GM18505 (cell line): ENCODE results near the gene KLRC3.
"Not testable (repeated sequence)": the region's sequence is repeated elsewhere in the genome, so short reads cannot be mapped to it uniquely, and the experiment has no call there.

ENCODE experiments used
- ATAC-seq: cut with Tn5 transposase; IDR thresholded peaks from one replicate; pipeline ENCODE4 v1.9.1; 2021; ENCODE audit not compliant: unreplicated experiment
- POLR2A ChIP-seq: IDR thresholded peaks from 4 replicates; pipeline ENCODE4 v1.6.1; 2011; ENCODE audit warnings: borderline replicate concordance; ENCODE audit not compliant: insufficient read depth, insufficient read length; ENCODE audit errors: extremely low read depth

KLRC3 gene

GRCh38 chr12:10420334-10420733 lies at the start of gene KLRC3:
Gene KLRC3, minus strand, starts transcription at chr12:10420595. Its CDS starts 45 bp downstream, at chr12:10420550.
- ATAC-seq, result not testable (repeated sequence)

GRCh38 chr12:10469701-10470100 lies 49.3 kb upstream of the KLRC3 start:
- TF ChIP-seq POLR2A, result no peak
- ATAC-seq, result no peak

- no peak for ATAC-seq
- TF ChIP-seq POLR2A, result no peak
Observed at GRCh38 chr12:10466311-10466710, 45.9 kb upstream of the KLRC3 start.

- no peak for ATAC-seq
Observed at GRCh38 chr12:10457760-10458159, 37.4 kb upstream of the KLRC3 start.

GRCh38 chr12:10456856-10457255 lies 36.5 kb upstream of the KLRC3 start:
- TF ChIP-seq POLR2A, result no peak

More at GRCh38 chr12:10457760-10458159, 37.4 kb upstream of the KLRC3 start:
- TF ChIP-seq POLR2A, result no peak

GRCh38 chr12:10455766-10456165 lies 35.4 kb upstream of the KLRC3 start:
- no peak for ATAC-seq
- TF ChIP-seq POLR2A, result no peak

More at GRCh38 chr12:10456856-10457255, 36.5 kb upstream of the KLRC3 start:
- no peak for ATAC-seq

- TF ChIP-seq POLR2A, result no peak
- ATAC-seq, result no peak
Observed at GRCh38 chr12:10454531-10454930, 34.1 kb upstream of the KLRC3 start.

- ATAC-seq, result no peak
- TF ChIP-seq POLR2A, result no peak
Observed at GRCh38 chr12:10453156-10453555, 32.8 kb upstream of the KLRC3 start, which contains the start of gene KLRC1. Gene KLRC1, minus strand, starts transcription at chr12:10453377. Its CDS starts 2,221 bp downstream, at chr12:10451156.

- no peak for TF ChIP-seq POLR2A
- no peak for ATAC-seq
Observed at GRCh38 chr12:10448236-10448635, 27.8 kb upstream of the KLRC3 start.

GRCh38 chr12:10446052-10446451 lies 25.7 kb upstream of the KLRC3 start:
- ATAC-seq, result not testable (repeated sequence)

GRCh38 chr12:10441144-10441543 lies 20.7 kb upstream of the KLRC3 start:
- ATAC-seq, result not testable (repeated sequence)

- ATAC-seq, result not testable (repeated sequence)
Observed at GRCh38 chr12:10439608-10440274, 19.3 kb upstream of the KLRC3 start.

GRCh38 chr12:10437601-10438000 lies 17.2 kb upstream of the KLRC3 start:
- ATAC-seq, result not testable (repeated sequence)

GRCh38 chr12:10435816-10436215 lies 15.4 kb upstream of the KLRC3 start, which contains the start of gene KLRC2:
Gene KLRC2, minus strand, starts transcription at chr12:10436010. Its CDS starts 24 bp downstream, at chr12:10435986.
- not testable (repeated sequence) for ATAC-seq

GRCh38 chr12:10430623-10431022 lies 10.2 kb upstream of the KLRC3 start:
- ATAC-seq, result not testable (repeated sequence)

GRCh38 chr12:10425938-10426337 lies 5.5 kb upstream of the KLRC3 start:
- not testable (repeated sequence) for ATAC-seq

- ATAC-seq, result not testable (repeated sequence)
Observed at GRCh38 chr12:10424260-10424899, 4.0 kb upstream of the KLRC3 start.

- ATAC-seq, result not testable (repeated sequence)
Observed at GRCh38 chr12:10422159-10422558, 1.8 kb upstream of the KLRC3 start.
